Endometrial microvascular endothelial cells (primary cell): Measurements from ENCODE around the gene TIGD3. TPM values are rescaled to one million over a fixed set of nuclear protein-coding genes. Genes with fewer than 3 reads are reported as not detected.
"Not testable (repeated sequence)": the region's sequence is repeated elsewhere in the genome, so short reads cannot be mapped to it uniquely, and the experiment has no call there.

Experiments
- in situ Hi-C: cut with HindIII; loops from 2 replicates; pipeline ENCODE4 v1.10.0; 2017; ENCODE audit warnings: low sequenced_read_pairs, low pct_unique_long_range_greater_than_20kb; ENCODE audit errors: inconsistent ontology term
- total RNA-seq: library from RNA; depleted of rRNA; stranded (reverse); fragments of >200 nt; gene quantifications from one replicate; pipeline ENCODE4 v1.2.3, GENCODE V29; 2015; ENCODE audit errors: inconsistent ontology term

The TIGD3 gene
- total RNA-seq, 1 donor from 2014 or later = not detected

GRCh38 chr11:65321828-65322485, 32.6 kb upstream of the TIGD3 start:
- in situ Hi-C loops = no loop called here

GRCh38 chr11:65323813-65324212, 30.7 kb upstream of the TIGD3 start:
- in situ Hi-C loops = no loop called here

GRCh38 chr11:65325435-65325834, 29.1 kb upstream of the TIGD3 start:
- in situ Hi-C loops = no loop called here

GRCh38 chr11:65327021-65327420, 27.5 kb upstream of the TIGD3 start:
- in situ Hi-C loops = no loop called here

- in situ Hi-C loops = no loop called here
Measured at GRCh38 chr11:65329478-65329877, 25.1 kb upstream of the TIGD3 start.

GRCh38 chr11:65329944-65330403, 24.6 kb upstream of the TIGD3 start:
- in situ Hi-C loops = no loop called here

- in situ Hi-C loops = no loop called here
Measured at GRCh38 chr11:65330544-65330943, 24.0 kb upstream of the TIGD3 start.

GRCh38 chr11:65332591-65332990, 22.0 kb upstream of the TIGD3 start:
- in situ Hi-C loops = not testable (repeated sequence)

GRCh38 chr11:65334696-65335295, 19.8 kb upstream of the TIGD3 start:
- in situ Hi-C loops = no loop called here

- in situ Hi-C loops = no loop called here
Measured at GRCh38 chr11:65338676-65339075, 15.9 kb upstream of the TIGD3 start.

- in situ Hi-C loops = no loop called here
Measured at GRCh38 chr11:65340226-65340625, 14.3 kb upstream of the TIGD3 start.

- in situ Hi-C loops = no loop called here
Measured at GRCh38 chr11:65341856-65342255, 12.7 kb upstream of the TIGD3 start.

GRCh38 chr11:65351511-65351910, 3.0 kb upstream of the TIGD3 start:
- in situ Hi-C loops = no loop called here

GRCh38 chr11:65352783-65353182, 1.8 kb upstream of the TIGD3 start:
- in situ Hi-C loops = no loop called here

GRCh38 chr11:65353376-65353775, 1.2 kb upstream of the TIGD3 start:
- in situ Hi-C loops = no loop called here

GRCh38 chr11:65353900-65354264, 669 bp upstream of the TIGD3 start:
- in situ Hi-C loops = no loop called here

GRCh38 chr11:65355013-65355775, 643 bp downstream of the TIGD3 start:
- in situ Hi-C loops = no loop called here

- in situ Hi-C loops = no loop called here
Measured at GRCh38 chr11:65355776-65356393, 1.3 kb downstream of the TIGD3 start.

- in situ Hi-C loops = no loop called here
Measured at GRCh38 chr11:65356394-65356972, 1.9 kb downstream of the TIGD3 start.
